Measurements from ENCODE around the gene MED13L.

MED13L gene

DNA sequence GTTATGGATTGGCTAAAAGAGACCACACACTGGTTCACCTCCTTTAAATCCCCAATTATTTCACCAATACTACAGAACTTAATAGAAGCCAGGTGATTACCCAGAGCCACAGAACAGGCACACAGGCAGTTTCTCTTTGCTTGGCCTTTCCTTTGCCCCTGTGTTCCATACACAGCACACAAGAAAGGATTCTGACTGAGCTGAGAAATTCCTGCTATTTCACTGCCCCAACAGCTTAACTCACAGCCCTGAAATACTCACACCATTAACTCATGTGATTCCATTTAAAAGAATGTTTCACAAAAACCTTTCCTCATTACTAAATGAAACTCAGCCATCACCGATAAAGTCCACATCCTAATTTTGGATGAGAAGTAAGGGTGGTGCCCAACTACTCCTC lies 133.6 kb downstream of the MED13L start:
- TF ChIP-seq CTCF (IDR thresholded peaks at IDR 0.05; ENCODE audit: low read depth, low read length, missing control alignments): no peak
- H3K4me3 ChIP-seq (ENCODE audit: low read depth, low read length): no peak overlapping the region
- no peak for DNase-seq (ENCODE audit: low read depth)

DNA sequence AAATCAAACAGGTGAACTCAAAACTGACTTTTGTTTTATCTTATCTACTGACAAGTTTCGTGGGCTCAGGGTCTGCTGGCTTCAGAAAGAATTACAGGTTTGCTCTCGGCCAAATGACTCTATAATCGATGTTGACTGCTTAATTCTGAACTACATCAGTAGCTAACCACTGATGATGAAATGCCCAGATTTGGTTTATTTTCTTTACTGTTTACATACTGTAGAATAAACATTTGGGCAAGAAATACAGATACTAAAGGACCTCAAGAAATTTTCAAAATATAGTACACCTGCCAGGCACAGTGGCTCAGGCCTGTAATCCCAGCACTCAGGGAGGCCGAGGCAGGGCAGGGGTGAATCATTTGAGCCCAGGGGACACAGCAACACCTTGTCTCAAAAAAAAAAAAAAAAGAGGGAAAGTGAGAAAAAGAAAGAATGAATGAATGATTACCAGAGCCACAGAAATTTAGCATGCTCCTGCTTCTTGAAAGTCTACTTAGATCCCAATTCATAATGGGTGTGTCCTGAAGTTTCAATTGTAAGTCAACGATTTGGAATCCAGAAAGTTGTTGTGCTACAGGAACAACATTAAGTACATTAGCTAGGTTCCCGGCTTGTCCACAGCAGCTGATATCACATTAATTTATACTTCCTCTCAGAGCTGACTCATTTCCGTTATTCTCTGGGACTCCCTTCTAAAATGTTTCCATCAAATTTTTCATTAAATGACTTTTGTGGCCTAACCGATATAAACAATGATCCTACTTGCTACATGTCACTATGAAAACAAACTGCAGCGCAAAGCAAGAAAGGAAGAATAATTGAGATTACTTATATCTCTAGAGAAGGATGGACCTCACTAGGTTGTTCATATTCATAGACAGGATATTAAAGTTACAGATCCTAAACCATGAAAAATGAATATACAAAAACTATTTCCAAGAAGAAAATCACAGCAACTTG lies 134.3 kb downstream of the MED13L start:
- TF ChIP-seq CTCF (IDR thresholded peaks at IDR 0.05; ENCODE audit: low read depth, low read length, missing control alignments): no peak
- no peak overlapping the region for H3K4me3 ChIP-seq (ENCODE audit: low read depth, low read length)
- DNase-seq (ENCODE audit: low read depth): no peak

DNA sequence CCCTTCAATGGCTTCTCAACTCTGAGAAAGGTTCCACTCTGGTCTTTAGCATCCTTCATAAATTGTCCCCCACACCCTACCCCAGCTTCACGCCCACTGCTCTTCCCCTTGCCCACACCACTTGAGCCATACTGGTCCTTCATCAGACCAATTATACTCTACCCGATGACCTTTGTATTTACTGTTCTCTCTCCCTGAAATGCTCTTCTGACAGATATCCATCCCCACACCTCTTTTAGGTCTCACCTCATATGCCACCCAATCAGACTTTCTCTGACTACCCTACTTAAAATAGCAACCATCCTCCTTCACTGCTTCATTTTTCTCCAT lies 135.7 kb downstream of the MED13L start:
- TF ChIP-seq CTCF (IDR thresholded peaks at IDR 0.05; ENCODE audit: low read depth, low read length, missing control alignments): no peak
- H3K4me3 ChIP-seq (ENCODE audit: low read depth, low read length): no peak overlapping the region
- no peak for DNase-seq (ENCODE audit: low read depth)

GRCh38 chr12:116141110-116141832 lies 136.2 kb downstream of the MED13L start:
- no peak overlapping the region for H3K4me3 ChIP-seq (ENCODE audit: low read depth, low read length)
- TF ChIP-seq CTCF (IDR thresholded peaks at IDR 0.05; ENCODE audit: low read depth, low read length, missing control alignments): no peak

GRCh38 chr12:116140529-116140928 lies 137.0 kb downstream of the MED13L start:
- no peak for DNase-seq (ENCODE audit: low read depth)
- no peak for TF ChIP-seq CTCF (IDR thresholded peaks at IDR 0.05; ENCODE audit: low read depth, low read length, missing control alignments)
- no peak overlapping the region for H3K4me3 ChIP-seq (ENCODE audit: low read depth, low read length)

More at GRCh38 chr12:116141110-116141832, 136.2 kb downstream of the MED13L start:
- DNase-seq (ENCODE audit: low read depth): no peak

DNA sequence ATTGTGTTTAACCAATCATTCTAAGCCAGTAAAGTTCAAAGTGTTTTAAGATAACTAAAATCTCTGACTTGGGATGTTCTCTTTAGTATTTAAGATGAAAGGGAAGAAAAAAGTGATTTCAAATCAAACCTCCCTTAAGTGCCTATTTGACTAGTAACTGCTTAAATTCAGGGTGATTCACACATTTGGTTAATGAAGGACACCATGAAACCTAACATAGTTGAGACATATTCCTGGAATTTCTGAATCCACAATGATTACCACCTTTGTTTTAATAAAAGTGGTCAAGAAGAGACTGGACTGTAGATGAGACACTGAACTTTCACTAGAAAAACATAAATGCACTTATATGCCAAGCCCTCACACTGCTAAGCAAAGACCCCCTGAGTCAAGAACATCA lies 138.7 kb downstream of the MED13L start:
- DNase-seq (ENCODE audit: low read depth): no peak
- TF ChIP-seq CTCF (IDR thresholded peaks at IDR 0.05; ENCODE audit: low read depth, low read length, missing control alignments): no peak
- no peak overlapping the region for H3K4me3 ChIP-seq (ENCODE audit: low read depth, low read length)

Measured in GM12864 (cell line).